Dedifferentiated amniotic fluid mesenchymal stem cell (primary cell): ENCODE results near the gene FAM200B.

Experiments
- DNase-seq: peaks from one replicate; pipeline ENCODE4 v3.0.0-alpha.2; 2016; ENCODE audit errors: extremely low spot score

The FAM200B gene

GRCh38 chr4:15681372-15682241 is at the start of gene FAM200B:
TSS of gene FAM200B (plus strand) at chr4:15681827. CDS start at chr4:15686978, 5,151 bp downstream.
- peak; percentile 98 for DNase-seq

GRCh38 chr4:15636818-15637217 is 44.8 kb upstream of the FAM200B start:
- DNase-seq, result no peak

DNA sequence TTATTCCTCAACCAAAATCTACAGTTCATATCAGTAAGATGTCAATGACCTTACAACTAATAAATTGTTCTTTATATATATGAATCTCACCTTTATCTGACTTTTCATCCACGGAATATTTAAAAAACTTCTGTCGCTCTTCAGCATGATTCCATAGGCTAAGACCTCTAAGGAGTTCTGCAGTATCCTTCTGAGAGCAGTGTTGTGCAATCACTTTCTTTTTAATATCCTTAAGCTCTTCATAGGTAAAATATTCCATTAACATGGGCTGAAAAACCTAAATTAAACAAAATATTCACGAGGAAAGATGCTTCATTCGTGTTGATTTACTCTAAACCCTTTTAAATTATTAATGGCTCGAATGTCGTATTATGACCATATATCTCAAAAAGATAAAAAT is 43.2 kb upstream of the FAM200B start:
- no peak for DNase-seq

GRCh38 chr4:15648600-15648999 is 33.0 kb upstream of the FAM200B start:
- DNase-seq, result no peak

DNA sequence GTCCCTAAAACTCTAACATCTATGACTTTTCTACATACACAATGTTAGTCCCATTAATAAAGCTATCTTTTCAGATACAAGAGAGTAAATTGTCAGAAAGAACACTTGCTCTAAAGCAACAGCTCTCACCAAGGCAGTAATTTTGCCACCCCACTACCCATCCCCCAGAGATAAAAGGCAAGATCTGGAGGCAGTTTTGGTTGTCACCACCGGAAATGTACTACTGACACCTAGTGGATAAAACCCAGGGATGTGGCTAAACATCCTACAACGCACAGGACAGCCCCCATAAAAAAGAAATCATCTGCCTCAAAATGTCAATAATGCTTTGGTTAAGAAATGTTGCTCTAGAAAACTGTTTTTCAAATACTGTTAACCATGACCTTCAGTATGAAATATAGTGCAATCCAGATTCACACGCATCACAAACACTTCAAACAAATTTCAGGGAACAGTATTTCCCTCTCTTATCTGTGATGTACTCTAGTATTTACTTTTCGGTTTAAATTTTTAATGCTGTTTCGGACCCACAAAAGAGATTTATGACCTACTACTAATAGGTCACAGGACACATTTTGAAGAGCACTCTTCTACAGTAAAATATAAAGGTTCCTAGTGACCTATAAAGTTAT is 31.6 kb upstream of the FAM200B start:
- peak; percentile 17 for DNase-seq

GRCh38 chr4:15651676-15652075 is 30.0 kb upstream of the FAM200B start:
- DNase-seq, result no peak

DNA sequence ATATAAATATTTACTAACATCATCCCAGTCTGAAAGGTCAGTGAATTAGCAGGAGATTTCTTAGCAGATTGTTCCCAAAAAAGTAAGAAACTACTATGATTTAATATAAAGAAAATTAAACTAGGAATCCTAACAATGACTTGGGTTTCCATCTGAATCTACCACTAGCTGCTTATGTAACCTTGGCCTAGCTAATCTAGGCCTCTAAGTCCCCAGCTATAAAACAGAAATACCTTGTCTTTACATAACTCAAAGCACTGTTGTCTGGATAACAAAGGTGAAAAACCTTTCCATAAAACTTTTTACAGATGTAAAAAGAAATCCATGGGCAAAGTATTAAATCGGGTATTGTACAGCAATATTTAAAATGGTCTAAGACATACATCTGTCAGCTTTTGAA is 29.4 kb upstream of the FAM200B start:
- no peak for DNase-seq

DNA sequence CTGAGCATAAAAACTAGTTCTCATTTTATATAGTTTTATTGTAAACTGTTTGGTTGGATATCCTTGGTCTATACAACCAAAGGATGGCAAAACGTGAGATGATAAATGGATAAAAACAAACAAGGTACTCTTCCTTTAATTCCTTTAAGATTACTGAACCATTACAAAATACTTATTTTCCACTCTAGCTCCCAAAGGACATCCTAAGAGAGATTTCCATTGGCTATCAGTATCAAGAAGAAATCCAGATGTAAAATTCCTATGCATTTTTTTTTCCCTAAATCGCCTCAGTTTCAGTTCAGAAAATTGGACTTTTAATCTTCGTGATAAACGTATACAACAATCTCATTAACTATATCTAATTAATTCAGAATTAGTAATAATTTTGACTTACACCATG is 28.8 kb upstream of the FAM200B start:
- DNase-seq, result no peak

DNA sequence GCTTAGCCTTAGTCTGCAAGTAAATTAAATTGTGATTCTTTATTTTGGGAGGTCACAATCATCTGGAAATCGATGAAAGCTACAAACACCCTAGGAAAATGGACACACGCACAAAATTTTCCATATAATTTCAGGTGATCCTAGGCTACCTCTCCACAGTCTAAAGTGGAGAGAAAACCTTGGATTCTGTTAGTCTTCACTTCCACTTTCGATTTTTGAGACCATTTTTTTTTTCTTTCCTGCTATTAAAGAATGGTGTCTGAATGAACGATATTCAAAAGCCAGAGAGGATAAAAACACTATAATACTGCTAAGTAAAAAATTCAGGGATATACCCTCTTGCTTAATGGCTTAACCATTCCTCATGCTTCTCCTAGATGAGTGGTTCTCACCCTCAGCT is 28.2 kb upstream of the FAM200B start:
- DNase-seq, result no peak

DNA sequence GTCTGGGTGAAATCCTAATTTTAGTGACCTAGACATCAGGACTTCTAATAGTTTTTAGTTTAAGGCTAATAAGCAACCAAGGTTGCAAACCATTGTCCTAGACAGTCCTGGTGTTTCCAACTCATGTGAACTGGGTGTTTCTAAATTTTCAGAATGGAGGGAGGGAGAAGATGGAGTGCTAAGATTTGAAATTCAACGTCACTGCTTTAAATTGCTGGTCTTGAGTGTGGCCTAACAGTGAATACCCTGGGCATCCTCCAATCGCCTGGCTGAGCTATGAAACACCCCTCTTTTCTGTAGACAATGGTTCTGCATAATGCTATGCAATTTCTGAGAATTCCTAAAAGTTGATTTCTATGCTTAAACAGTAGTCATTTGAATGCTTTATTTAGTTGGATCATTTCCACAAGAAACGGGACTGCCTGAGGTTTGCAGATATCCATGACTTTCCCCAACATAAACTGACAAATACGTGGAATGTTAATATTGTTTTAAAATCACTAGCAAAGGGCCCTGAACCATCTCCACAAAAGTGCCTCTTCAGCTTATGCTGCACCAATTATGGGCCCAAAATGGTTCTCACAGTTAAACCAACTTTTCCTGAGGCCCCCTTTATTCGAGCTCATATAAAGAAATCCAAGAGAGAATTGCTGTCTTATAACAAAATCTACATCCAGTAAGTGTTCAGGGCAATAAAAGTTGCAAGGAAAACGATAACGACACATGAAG is 27.6 kb upstream of the FAM200B start:
- peak; percentile 33 for DNase-seq

- DNase-seq, result no peak
Observed at GRCh38 chr4:15654593-15655222, 26.9 kb upstream of the FAM200B start.

GRCh38 chr4:15655223-15656037 is 26.2 kb upstream of the FAM200B start, which contains the start of gene FBXL5:
TSS of gene FBXL5 (minus strand) at chr4:15655357. CDS start at chr4:15655287, 70 bp downstream.
- DNase-seq, result peak; percentile 74

DNA sequence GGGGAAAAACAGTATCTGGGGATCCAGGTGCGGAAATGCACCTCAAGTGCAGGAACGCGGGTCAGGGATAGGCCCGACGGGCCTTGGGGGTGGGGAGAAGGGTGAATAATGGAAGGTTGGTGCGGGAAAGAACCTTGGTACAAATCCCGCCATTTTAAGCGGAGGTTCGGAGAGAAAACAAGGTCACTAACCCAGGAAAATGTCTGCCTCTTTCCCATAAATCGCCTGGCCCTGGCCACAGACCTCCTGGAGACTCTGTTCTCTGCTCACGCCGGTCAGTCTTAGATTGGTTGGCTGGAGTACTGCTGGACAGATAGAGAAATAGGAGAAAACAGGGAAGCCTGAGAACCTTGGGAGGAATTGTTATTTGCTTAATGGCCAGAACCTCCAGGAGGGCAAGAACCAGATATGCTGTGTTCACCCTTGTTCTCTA is 25.6 kb upstream of the FAM200B start:
- DNase-seq, result no peak

GRCh38 chr4:15657366-15657765 is 24.3 kb upstream of the FAM200B start:
- DNase-seq, result no peak

DNA sequence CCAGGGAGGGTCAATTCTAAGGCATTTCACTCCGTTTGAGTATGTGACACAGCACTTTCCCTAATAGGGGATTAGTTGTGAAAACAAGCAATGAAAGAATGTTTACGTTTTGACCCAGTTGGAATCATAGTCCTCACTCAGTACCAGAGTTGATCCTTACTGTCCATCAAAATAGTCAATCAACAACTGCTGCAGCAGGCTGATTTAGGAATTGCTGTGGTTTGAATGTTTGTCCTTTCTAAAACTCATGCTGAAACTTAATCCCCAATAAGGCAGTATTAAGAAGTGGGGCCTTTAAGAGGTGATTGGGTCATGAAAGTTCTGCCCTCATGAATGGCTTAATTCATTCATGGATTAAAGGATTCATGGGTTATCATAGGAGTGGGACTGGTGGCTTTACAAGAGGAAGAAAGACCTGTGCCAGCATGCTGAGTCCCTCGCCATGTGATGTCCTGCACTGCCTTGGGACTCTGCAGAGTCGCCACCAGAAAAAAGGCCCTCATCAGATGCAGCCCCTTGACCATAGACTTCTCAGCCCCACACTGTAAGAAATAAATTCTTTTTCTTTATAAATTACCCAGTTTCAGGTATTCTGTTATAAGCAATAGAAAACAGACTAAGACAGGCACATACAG is 23.4 kb upstream of the FAM200B start:
- DNase-seq, result no peak

DNA sequence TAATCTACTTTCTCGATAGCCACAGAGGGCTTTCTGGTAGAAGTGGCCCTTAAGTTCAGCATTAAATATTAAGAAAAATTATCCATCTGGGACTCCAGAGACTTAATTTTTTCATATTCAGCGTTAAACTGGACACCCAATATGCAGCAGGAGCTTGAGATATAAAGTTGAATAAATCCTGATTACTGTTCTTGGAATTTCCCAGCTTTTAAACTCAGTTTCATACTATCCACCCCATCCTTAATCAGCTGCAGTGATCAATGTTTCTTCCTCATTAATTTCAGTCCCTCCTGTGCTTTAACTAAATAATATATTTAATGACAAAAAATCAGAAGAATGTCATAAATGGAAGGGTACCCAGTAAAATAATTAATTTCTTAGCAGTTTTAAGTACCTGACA is 22.8 kb upstream of the FAM200B start:
- no peak for DNase-seq

DNA sequence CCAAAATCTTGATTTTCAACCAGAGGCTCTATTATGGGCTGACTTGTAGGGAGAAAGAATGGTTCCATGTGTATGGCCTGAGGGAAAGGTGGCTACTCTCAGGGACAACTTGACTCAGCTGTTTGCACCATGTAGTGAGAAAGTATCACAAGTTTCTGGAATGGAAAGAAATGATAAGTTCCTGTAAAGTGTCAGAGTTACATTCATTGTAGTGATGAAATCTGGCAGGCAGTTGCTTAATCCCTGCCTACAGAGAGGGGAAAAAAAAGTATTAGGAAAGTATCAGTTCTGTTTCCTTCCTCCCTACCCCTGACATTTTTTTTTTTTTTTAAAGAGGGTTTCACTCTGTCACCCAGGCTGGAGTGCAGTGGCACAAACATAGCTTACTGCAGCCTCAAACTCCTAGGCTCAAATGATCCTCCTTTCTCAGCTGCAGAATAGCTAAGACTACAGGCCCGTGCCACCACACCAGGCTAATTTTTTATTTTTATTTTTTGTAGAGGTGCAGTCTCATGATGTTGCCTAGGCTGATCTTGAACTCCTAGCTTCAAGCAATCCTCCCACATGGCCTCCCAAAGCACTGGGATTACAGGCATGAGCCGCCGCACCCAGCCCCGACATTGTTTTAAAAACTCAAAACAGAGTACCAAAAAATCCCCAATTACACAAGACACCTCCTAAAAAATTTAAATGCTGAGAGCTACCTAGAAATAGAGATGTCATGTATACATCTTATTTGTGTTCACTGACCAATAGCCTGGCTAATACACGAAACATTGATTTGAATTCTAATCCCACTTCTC is 21.7 kb upstream of the FAM200B start:
- no peak for DNase-seq

DNA sequence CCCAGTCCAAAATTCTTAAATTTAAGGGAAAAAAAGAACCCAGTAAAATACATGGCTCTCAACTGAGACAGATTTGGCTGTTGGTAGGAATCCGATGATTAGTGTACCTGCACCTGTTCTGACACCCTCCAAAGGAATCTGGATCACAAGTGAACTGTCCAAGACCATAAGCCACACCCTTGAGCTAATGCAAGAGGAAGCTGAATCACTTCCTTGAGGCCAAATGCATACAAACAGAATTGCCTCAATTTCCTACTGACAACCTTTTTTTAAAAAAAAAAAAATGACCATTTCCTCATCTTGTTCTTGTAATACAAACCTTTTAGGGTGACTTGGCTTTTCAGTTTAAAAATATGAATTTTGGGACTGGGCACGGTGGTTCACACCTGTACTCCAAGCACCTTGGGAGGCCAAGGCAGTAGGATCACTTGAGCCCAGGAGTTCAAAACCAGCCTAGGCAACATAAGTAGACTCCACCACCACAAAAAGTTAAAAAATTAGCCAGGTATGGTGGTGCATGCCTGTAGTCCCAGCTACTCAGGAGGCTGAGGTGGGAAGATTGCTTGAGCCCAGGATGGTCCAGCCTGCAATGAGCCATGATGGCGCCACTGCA is 15.8 kb upstream of the FAM200B start:
- DNase-seq, result no peak

DNA sequence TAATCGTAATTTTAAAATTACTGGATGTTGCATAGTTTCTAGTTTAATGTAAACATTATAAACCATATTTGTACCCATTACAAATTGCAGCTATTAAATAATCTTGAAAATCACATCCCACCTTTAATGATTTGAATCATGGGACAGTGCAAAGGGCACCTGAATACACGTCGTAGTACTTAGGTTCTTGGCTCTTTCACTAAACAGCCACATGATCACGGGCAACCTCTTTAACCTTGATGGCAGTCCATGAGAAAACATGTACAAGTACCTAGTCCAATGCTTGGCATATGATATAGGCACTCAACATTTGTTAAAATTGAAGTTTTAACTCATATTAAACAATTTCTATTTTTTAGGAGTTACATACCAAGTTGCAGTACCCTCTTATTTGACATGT is 14.6 kb upstream of the FAM200B start:
- DNase-seq, result no peak
